Muscle of arm (tissue), 12 donors: ENCODE measurements around the gene FLRT3. TPM values are rescaled to one million over a fixed set of nuclear protein-coding genes. Genes with fewer than 3 reads are reported as not detected.
A peak's percentile ranks its signal among the peaks of the same experiment; 100 is the strongest.

ENCODE experiments used
- DNase-seq: peaks from one replicate; pipeline ENCODE4 v3.0.0-alpha.2; 2013
- polyA plus RNA-seq, 12 donors: library from polyadenylated mRNA; unstranded; fragments of 120-200 nt; gene quantifications; one replicate each; pipeline ENCODE4 v1.2.1, GENCODE V29; 2013; ENCODE audit not compliant: insufficient read length in 12 of 12

The FLRT3 gene
- polyA plus RNA-seq, 12 donors: 8.2 to 42.3 (median 15.0) TPM; not detected in 1

DNA sequence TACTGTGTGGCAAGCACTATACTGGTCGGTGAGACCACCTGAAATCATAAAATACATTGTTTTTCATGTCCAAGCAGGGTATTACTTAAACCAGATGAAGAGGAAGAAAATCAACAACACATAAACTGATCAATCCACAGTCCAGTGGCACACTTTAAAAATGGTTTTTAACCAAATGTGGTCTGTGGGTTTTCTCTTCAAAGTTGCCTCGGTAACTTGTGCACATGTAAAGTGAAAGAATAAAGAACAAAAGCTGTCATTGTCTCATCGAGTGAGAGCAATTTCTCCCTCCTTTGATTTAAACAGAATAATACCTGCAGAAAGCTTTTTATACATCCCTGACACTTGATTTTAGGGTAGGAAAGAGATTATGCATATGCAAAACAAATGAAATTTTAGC, 3.7 kb downstream of the FLRT3 start:
- no peak for DNase-seq

DNA sequence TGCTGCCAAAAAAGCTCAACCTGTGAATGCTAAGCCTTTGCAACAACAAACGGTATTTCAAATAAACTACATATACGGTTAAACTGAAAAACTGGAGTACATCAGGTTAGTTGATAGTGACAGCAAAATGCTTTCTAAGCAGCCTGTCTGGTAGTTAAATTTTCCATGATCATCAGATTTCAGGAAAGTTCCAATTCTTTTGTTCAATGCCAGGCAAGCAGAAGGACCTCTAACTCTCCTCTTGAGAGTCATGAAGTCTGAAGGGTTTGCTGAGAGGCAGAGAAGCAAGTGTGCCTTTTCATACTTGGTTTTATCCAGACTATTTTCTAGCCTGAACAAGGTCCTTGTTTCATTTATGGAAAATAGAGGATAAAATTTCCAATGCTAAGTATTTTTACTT, 4.5 kb downstream of the FLRT3 start:
- no peak for DNase-seq

DNA sequence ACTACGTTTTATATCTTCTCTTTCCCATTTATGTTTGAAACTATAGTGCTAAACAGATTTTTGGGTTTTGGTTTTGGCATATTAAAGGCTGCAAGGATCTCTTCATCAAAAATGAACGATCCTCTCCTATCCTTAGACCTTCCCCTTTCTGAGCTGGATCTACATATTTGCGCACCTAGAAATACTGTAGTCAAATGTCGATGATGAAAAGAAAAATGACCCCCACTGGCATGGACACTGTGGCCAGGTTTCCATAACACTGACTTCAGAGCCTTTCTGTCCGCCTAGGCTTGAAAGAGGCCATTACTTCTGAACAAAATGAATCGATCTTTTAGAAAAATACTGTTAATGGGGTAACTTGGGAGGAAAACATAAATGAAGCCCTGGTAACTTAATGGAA, 5.8 kb downstream of the FLRT3 start:
- no peak for DNase-seq

DNA sequence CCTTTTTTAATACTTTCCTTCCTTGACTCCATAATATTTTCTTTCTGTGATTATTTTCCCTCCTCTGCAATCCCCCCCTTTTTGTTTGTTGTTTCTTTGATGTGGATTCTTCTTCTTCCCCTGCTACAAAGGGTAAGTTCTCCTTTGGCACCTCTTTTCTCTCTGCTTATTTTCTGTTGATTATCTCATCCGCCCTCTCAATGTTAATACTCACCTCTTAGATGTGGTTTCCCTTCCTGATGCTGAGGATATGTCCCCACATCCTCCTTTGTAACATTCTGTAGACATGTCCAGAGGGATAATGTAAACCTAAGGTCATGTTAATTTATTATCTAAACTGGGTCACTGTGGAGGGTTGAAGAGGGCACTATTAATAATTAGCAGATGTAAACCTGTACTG, 17.7 kb downstream of the FLRT3 start:
- no peak for DNase-seq

DNA sequence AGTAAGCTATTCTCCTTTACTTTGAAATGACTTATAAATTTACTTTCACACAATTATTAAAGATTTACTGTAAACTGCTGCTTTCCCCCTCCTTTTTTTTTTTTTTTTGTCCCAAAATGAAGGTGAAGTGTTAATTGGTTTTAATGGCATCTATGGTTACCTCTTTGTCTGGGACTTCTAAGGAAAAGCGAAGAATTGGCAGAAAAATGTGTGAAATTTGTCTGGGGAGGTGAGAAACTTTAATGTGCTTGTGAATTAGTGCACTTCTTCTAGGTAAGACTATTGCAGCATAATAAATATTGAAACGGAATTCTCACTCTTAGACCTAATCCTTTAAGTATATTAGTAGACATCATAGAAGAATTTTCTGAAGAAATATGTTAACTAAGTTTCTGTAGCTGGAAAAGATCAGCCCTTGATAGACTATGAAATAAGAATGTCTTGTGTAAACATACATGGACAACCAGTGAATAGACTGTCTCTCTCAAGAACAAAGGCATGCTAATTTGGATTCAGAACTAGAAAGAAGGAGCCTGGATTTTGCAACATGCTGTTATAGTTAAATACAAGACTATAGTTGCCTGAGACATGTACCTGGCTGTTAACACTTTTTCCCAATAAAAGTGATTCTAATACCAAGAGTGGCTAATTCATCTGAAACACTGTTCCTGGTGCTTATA, 23.9 kb downstream of the FLRT3 start:
- no peak for DNase-seq

DNA sequence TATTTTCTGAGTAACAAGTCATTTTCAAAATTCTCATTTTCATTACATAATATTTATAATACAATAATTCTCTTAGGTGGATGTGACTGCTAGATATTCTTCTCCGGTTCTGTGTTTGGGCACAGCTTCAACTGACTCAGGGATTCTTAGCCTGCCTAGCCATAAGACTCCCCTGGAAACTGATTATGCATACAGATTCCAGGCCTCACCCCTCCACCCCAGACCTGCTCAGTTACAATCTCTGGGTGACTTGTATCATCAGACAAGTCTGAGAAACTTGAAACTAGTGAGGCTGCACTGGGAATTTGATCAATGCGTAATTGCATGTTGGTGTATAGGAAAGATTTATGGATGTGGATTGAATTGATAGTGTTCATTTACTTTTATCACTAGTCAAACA, 25.4 kb downstream of the FLRT3 start:
- DNase-seq: no peak

DNA sequence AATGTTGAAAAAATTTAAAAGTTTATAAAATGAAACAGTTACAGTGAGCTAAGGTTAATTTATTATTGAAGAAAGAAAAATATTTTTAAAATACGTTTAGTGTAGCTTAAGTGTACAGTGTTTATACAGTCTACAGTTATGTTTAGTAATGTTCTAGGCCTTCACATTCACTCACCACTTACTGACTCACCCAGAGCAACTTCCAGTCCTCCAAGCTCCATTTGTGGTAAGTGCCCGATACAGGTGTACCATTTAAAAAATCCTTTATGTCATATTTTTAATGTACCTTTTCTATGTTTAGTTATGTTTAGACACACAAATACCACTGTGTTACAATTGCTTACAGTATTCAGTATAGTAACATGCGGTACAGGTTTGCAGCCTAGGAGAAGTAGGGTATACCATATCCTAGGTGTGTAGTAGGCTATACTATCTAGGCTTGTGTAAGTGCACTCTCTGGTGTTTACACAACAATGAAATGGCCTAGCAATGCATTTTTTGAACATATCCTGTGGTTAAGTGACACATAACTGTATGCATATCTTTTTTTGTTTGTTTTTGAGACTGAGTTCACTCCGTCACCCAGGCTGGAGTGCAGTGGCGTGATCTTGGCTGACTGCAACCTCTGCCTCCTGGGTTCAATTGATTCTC, 26.3 kb downstream of the FLRT3 start:
- no peak for DNase-seq

DNA sequence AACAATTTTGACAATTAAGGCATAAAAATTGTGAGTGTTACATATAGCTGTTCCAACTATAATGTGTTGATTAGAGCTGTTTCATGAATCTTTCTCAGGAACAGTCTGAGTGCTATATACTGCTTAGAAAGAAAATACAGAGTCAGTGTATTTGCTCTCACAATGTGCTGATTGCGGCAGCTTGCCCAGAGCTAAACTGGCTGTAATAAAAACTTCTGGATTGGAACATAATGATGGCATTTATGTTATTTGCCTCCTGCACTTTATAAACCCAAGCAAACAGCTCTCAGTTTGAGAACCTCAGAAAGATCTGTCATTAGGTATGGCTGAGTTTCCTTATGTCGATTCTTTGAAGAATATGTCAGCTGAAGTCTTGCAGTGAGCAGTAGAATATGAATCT, 29.5 kb downstream of the FLRT3 start:
- DNase-seq: no peak

DNA sequence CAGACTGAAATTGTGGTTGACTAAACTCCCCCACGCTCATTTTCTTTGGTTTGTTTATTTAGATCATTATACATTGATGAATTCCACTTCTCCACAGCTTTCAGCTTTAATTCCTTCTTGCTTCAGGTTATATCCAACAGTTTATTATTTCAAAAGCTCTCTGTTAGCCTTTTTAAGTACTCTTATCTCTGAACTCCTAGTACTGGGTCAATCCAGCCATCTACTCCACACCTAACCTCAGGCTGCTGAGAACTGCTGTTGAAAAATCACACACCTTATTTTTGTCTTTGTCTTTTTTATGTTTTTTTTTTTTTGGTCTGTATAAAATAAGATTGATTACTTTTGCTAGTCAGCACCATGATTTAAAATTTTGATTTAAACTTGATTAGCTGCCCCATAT, 32.9 kb downstream of the FLRT3 start:
- no peak for DNase-seq

DNA sequence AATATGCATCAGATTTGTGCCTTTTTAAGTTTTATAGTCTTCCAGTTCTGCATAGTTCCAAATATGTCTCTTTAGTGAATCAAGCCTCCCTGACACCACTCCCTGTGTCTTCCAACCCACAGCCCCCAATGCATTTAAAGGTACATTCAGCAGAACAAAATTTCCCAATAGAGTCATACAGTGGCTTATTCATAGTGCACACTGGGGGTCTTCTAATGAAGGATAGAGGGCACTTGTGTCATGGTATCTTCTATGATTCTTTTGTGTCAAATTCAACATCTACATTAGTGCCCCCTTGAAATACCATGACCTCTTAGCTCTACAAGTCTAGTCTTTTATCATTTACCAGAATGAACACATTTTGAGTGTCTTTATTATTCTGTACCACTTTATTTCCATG, 33.8 kb downstream of the FLRT3 start:
- no peak for DNase-seq

DNA sequence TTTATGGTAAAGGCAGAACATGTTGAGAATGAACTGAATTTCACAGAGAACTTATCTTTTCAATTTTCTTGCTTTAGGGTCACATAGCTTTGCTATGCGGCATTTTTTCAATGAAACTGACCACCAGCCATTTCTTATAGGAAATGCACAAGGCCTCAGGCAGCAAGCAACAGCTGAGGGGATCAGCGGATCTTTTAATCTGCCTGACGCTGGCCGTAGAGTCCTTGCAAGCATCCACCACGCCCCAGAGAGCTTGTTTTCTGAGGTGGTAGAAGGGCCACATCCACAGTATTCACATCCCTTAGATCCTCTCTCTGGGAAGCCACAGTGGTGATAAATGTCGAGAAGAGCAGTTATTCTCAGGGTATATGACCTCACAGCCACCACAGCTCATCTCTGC, 34.3 kb downstream of the FLRT3 start:
- DNase-seq: no peak

DNA sequence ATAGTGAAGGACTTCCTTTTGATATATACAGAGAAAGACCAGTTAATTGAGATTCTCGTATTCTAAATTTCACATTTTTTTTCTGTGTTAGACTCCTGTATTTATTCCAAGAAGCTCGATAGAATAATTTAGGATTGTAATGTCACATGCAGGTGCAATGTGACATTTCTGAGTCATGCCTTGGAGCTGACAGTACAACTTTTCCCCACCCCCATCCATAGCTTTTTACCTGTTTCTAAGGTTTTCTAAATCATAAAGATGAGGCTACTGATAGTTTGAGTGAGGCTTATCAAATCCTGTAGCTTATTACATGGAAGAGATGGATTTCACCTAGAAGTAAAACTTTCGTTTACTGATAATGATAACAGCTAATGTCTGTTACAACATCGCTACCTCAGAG, 37.6 kb downstream of the FLRT3 start:
- no peak for DNase-seq

DNA sequence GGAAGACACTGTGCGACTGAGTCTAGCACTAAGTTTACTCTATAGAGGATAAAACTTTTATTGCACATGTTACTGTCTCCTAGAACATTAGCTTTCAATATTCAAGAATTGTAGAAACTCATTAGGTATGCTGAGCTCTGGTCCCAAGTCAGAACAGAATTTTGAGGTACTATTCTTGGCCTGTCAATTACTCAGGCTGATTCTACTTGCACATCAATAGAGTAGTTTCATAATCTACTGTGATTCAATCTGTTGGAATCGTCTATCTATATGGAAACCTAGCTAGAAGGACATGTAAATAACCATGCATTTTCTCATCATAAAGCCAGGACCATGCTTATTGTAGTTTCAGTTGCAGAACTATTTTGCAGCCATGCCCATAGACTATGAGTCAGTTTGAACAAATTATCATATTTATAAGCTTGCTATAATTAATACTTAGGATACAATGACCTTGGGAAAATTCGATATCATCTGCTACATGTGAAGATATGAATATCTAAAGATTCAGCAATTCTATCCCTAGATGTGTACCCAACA, 41.6 kb downstream of the FLRT3 start:
- no peak for DNase-seq

DNA sequence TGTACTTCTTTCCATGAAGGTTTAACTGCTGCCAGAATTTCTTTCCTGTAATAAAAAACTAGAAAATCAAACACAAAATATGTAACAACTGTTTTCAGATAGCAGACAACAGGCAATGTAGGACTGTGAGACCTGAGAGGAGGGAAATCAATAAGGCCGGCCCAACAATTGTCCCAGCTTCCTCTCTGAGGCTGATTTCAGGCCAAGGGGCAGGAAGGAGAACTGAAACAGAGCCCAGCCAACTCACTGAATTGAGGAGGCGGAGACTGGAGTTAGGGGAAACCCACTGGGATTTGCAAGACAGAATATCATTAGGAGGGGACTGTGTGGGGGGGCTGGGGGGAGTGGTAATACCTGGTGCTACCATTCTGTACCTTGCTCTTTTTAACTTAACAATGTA, 42.2 kb downstream of the FLRT3 start:
- DNase-seq: peak; percentile 4

DNA sequence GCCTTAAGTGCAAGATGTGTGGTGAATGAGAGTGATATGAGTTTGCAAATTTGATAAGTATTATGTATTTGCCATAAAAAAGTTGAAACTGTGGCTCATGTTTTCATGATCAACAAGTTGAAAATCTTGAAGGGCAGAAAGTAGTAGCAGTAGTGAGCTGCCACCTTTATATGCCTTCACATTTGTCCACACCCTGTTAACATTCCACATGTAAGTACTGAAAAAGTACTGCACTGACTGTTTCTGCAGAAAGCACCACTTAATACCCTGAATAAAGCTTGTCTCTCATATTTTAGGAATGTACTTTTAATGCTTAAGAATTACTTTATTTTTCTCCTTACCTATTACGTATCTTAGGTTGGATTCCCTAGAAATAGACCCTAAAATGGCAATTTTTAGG, 45.9 kb downstream of the FLRT3 start:
- DNase-seq: no peak

DNA sequence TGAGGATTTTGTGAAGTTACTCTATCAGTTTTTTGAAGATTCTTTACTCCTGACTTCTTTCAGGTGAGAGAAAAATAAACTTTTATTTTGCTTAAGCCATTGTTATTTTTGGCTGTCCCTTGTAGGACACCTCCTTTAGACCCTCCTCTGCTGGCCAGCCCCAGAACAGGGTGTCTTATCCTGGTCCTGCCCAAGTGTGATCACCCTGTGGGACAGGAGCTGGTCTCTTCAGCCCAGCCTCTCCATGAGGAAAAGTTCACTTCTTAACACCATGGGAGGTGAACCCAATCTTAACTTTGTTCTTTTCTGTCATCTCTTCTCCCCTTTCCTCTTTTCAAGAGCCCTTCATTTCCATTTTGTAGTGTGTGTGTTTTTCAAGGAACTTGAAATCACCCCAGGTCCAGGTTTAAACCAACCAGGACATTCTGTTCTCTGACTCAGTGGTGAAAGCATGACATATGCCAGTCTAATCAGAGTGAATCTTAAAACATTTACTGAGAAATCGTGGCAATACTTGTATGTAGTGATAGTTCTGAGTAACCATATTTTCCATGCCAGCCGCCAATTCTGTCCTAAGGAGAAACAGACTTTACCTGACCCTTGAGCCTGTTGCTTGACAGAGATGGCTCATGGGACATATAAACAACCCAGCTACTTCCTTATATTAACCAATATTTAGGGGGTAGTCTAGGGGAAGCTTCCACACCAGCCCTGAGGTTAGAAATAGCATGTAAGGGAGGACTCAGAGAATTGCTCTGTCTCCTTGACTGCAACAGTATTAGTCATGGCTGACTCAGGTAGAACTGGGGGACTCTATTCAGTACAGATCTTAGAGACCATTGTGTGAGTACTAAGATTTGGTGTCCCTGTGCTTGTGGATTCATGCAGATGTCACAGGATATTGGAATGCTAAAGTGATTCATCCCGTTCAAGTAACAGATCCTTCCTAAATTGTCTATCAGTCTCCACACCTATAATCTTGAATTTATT, 48.8 kb downstream of the FLRT3 start:
- DNase-seq: no peak

DNA sequence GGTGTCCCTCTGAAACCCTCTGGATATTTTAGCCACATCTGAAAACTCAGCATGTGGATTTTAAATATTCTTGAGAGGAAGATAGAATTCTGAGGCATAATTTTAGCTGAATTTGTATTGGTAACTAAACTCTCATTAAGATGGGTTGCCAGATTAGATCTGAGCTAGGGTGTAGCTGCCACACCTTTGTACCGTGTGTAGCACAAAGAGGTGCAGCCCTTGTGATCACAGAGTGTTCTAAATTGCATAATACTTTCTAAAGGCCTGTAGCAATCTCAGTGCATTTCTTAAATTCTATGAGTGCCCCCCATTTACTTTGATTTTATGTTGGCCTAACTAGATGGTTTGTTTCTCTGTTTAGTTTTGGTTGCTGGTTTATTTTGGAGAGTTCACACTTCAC, 53.0 kb downstream of the FLRT3 start:
- no peak for DNase-seq

DNA sequence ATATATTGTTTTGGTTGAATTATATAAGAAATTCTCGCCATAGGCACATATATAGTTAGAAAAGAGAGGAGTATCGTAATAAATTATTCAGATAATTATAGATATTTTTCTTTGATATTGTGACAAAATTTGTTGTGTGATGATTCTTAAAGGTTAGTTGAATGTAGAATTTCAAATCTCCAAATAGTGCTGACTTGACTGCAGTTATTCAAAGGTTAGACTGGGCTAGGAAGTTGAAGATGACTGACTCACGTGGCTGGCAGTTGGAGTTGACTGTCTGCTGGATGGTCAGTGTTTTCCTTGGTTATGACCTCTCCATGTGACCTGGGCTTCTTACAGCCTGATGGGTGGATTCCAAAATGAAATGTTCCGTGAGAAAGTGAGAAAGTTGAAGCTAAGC, 55.3 kb downstream of the FLRT3 start:
- DNase-seq: no peak
